OCI-LY7 (cell line): ENCODE data around the gene PPP1R12C. TPM values are rescaled to one million over a fixed set of nuclear protein-coding genes. Genes with fewer than 3 reads are reported as not detected.

Source experiments
- BruUV-seq: library from RNA; stranded (reverse); fragments of 400-500 nt; replicated peaks from 2 replicates; lab custom pipeline; 2021; lab: Mats Ljungman, UMichigan
- CTCF ChIA-PET: fragments of 300-600 bp; sonication (Branson Sonifier 250); formaldehyde crosslinking; loops from one replicate; lab custom pipeline; 2022; ENCODE audit warnings: antibody characterized with exemption; ENCODE audit not compliant: unreplicated experiment; lab: Charles Lee
- POLR2A ChIA-PET: fragments of 300-600 bp; sonication (Branson Sonifier 250); formaldehyde crosslinking; loops from one replicate; lab custom pipeline; 2022; ENCODE audit warnings: antibody characterized with exemption; lab: Charles Lee
- DNase-seq: peaks from one replicate; pipeline ENCODE4 v3.0.0-alpha.2; 2015; ENCODE audit warnings: low spot score
- H2AFZ ChIP-seq: fragments of 200-600 bp; sonication (generic), shearing (Covaris generic); 2 replicates; pipeline ENCODE4 v1.6.1; 2014; ENCODE audit warnings: mild to moderate bottlenecking, antibody characterized with exemption, low read length, moderate library complexity
- H3K27ac ChIP-seq: fragments of 200-600 bp; sonication (generic); 2 replicates; pipeline ENCODE4 v1.5.1; 2014; ENCODE audit warnings: mixed run types, low read depth, mild to moderate bottlenecking, moderate library complexity, low read length, inconsistent platforms; ENCODE audit not compliant: poor library complexity, severe bottlenecking
- H3K36me3 ChIP-seq: fragments of 200-600 bp; sonication (generic); 2 replicates; pipeline ENCODE4 v1.6.1; 2014; ENCODE audit warnings: mild to moderate bottlenecking, antibody characterized with exemption, low read length, moderate library complexity, mixed read lengths; ENCODE audit not compliant: insufficient read depth
- H3K4me1 ChIP-seq: fragments of 200-600 bp; sonication (generic); 2 replicates; pipeline ENCODE4 v1.5.1; 2014; ENCODE audit warnings: mild to moderate bottlenecking, low read length; ENCODE audit not compliant: insufficient read depth, poor library complexity, severe bottlenecking
- H3K4me2 ChIP-seq: fragments of 200-600 bp; sonication (generic); 2 replicates; pipeline ENCODE4 v1.6.1; 2014; ENCODE audit warnings: mild to moderate bottlenecking, low read length
- H3K4me3 ChIP-seq: fragments of 200-600 bp; sonication (generic); 2 replicates; pipeline ENCODE4 v1.5.1; 2014; ENCODE audit warnings: mild to moderate bottlenecking, low read depth, low read length; ENCODE audit not compliant: poor library complexity, severe bottlenecking
- H3K79me2 ChIP-seq: fragments of 200-600 bp; sonication (generic); 2 replicates; pipeline ENCODE4 v1.6.1; 2016; ENCODE audit warnings: low read depth, mild to moderate bottlenecking, low read length, moderate library complexity, mixed read lengths; ENCODE audit not compliant: insufficient read depth
- H3K9me2 ChIP-seq: fragments of 200-600 bp; sonication (generic); 2 replicates; pipeline ENCODE4 v1.6.1; 2016; ENCODE audit warnings: mild to moderate bottlenecking, low read length, mixed read lengths; ENCODE audit not compliant: insufficient read depth
- H3K9me3 ChIP-seq: fragments of 200-600 bp; sonication (generic); 2 replicates; pipeline ENCODE4 v1.6.1; 2014; ENCODE audit warnings: mild to moderate bottlenecking, mixed run types, low read length, mixed read lengths
- H4K20me1 ChIP-seq: fragments of 200-600 bp; sonication (generic); 2 replicates; pipeline ENCODE4 v1.6.1; 2014; ENCODE audit warnings: mild to moderate bottlenecking, antibody characterized with exemption, low read length, moderate library complexity, mixed read lengths; ENCODE audit not compliant: insufficient read depth
- CTCF ChIP-seq: fragments of 200-600 bp; sonication (generic); conservative IDR thresholded peaks from 2 replicates; pipeline ENCODE4 v1.5.1; 2014; ENCODE audit warnings: mild to moderate bottlenecking, antibody characterized with exemption, low read length, moderate library complexity, mixed read lengths
- EZH2phosphoT487 ChIP-seq: fragments of 200-600 bp; sonication (generic); IDR thresholded peaks from 2 replicates; pipeline ENCODE4 v1.6.1; 2018; ENCODE audit warnings: low read depth, borderline replicate concordance, mild to moderate bottlenecking, mixed run types, antibody characterized with exemption, low read length, moderate library complexity, mixed read lengths
- intact Hi-C: fragments of 100-400 bp; cut with micrococcal nuclease; formaldehyde crosslinking; loops from one replicate; pipeline ENCODE4 v1.10.0; 2022; ENCODE audit not compliant: unreplicated experiment
- total RNA-seq, 2 experiments: library from RNA; depleted of rRNA in 1 of 2; stranded (reverse); fragments of >200 nt in 1 of 2; shearing (Covaris generic) in 1 of 2; gene quantifications; 2 replicates each; pipeline ENCODE4 v1.2.3, GENCODE V29; 2014 to 2022

PPP1R12C gene
- total RNA-seq, 2 experiments from 2014 or later: 177 to 211 TPM

DNA sequence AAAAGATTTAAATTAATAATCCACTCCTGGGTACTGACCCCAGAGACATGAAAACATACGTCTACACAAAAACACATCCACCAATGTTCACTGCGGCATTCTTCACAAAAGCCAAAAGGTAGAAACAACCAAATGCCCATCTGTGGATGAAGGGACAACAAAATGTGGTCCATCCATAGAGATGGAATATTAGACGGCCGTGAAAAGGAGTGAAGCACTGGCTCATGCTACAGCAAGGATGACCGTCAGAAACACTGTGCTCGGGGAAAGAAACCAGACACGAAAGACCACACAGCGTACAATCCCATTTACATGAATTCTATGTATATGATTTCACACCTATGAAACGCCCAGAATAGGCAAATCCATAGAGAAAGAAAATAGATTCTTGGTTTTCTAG lies 60.6 kb downstream of the PPP1R12C start:
- DNase-seq: no peak
- H3K27ac ChIP-seq: no peak overlapping the region
- no peaks in the 10 kb centered on the region for H3K9me2 ChIP-seq
- no peak overlapping the region for H2AFZ ChIP-seq
- H3K4me2 ChIP-seq: no peak overlapping the region
- intact Hi-C loops: no loop called here
- no peak overlapping the region for H3K4me3 ChIP-seq
- no peaks in the 10 kb centered on the region for H4K20me1 ChIP-seq
- no TSS peak for BruUV-seq
- peaks cover 90% of the 10 kb centered on the region for H3K36me3 ChIP-seq
- ChIA-PET CTCF (no interaction called here), POLR2A (no interaction called here)
- peaks cover 3% of the 10 kb centered on the region for H3K4me1 ChIP-seq
- TF ChIP-seq CTCF: no peak
- TF ChIP-seq EZH2phosphoT487: no peak
- H3K79me2 ChIP-seq: peaks cover 10% of the 10 kb centered on the region
- H3K9me3 ChIP-seq: no peaks in the 10 kb centered on the region

- H3K79me2 ChIP-seq: no peaks in the 10 kb centered on the region
- POLR2A ChIA-PET: no interaction called here
- no peak for DNase-seq
These were observed 63.7 kb downstream of the PPP1R12C start for GRCh38 chr19:55053735-55054134.

More at GRCh38 chr19:55053735-55054134, 63.7 kb downstream of the PPP1R12C start:
- Histone ChIP-seq H3K27ac (no peak overlapping the region), H3K4me1 (no peaks in the 10 kb centered on the region), H3K36me3 (peaks cover 93% of the 10 kb centered on the region), H3K9me3 (no peaks in the 10 kb centered on the region), H3K4me2 (no peak overlapping the region), H3K4me3 (no peak overlapping the region), H3K9me2 (no peaks in the 10 kb centered on the region), H2AFZ (no peak overlapping the region), H4K20me1 (no peaks in the 10 kb centered on the region)
- no peak for TF ChIP-seq CTCF
- no peak for TF ChIP-seq EZH2phosphoT487
- no TSS peak for BruUV-seq
- intact Hi-C loops: no loop called here
- CTCF ChIA-PET: no interaction called here
